Measurements from ENCODE around the gene ASAP3. TPM values are rescaled to one million over a fixed set of nuclear protein-coding genes. Genes with fewer than 3 reads are reported as not detected.

ASAP3 gene
- total and polyA plus RNA-seq, 2 experiments from 2014 or later, result 28.0 to 98.2 TPM

- TF ChIP-seq, protein P1, sequence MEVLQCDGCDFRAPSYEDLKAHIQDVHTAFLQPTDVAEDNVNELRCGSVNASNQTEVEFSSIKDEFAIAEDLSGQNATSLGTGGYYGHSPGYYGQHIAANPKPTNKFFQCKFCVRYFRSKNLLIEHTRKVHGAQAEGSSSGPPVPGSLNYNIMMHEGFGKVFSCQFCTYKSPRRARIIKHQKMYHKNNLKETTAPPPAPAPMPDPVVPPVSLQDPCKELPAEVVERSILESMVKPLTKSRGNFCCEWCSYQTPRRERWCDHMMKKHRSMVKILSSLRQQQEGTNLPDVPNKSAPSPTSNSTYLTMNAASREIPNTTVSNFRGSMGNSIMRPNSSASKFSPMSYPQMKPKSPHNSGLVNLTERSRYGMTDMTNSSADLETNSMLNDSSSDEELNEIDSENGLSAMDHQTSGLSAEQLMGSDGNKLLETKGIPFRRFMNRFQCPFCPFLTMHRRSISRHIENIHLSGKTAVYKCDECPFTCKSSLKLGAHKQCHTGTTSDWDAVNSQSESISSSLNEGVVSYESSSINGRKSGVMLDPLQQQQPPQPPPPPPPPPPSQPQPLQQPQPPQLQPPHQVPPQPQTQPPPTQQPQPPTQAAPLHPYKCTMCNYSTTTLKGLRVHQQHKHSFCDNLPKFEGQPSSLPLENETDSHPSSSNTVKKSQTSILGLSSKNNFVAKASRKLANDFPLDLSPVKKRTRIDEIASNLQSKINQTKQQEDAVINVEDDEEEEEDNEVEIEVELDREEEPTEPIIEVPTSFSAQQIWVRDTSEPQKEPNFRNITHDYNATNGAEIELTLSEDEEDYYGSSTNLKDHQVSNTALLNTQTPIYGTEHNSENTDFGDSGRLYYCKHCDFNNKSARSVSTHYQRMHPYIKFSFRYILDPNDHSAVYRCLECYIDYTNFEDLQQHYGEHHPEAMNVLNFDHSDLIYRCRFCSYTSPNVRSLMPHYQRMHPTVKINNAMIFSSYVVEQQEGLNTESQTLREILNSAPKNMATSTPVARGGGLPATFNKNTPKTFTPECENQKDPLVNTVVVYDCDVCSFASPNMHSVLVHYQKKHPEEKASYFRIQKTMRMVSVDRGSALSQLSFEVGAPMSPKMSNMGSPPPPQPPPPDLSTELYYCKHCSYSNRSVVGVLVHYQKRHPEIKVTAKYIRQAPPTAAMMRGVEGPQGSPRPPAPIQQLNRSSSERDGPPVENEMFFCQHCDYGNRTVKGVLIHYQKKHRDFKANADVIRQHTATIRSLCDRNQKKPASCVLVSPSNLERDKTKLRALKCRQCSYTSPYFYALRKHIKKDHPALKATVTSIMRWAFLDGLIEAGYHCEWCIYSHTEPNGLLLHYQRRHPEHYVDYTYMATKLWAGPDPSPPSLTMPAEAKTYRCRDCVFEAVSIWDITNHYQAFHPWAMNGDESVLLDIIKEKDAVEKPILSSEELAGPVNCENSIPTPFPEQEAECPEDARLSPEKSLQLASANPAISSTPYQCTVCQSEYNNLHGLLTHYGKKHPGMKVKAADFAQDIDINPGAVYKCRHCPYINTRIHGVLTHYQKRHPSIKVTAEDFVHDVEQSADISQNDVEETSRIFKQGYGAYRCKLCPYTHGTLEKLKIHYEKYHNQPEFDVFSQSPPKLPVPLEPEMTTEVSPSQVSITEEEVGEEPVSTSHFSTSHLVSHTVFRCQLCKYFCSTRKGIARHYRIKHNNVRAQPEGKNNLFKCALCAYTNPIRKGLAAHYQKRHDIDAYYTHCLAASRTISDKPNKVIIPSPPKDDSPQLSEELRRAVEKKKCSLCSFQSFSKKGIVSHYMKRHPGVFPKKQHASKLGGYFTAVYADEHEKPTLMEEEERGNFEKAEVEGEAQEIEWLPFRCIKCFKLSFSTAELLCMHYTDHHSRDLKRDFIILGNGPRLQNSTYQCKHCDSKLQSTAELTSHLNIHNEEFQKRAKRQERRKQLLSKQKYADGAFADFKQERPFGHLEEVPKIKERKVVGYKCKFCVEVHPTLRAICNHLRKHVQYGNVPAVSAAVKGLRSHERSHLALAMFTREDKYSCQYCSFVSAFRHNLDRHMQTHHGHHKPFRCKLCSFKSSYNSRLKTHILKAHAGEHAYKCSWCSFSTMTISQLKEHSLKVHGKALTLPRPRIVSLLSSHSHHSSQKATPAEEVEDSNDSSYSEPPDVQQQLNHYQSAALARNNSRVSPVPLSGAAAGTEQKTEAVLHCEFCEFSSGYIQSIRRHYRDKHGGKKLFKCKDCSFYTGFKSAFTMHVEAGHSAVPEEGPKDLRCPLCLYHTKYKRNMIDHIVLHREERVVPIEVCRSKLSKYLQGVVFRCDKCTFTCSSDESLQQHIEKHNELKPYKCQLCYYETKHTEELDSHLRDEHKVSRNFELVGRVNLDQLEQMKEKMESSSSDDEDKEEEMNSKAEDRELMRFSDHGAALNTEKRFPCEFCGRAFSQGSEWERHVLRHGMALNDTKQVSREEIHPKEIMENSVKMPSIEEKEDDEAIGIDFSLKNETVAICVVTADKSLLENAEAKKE (CRISPR knock-in tag; IDR thresholded peaks at IDR 0.05), result no peak
- TF ChIP-seq EZH2phosphoT487 (IDR thresholded peaks at IDR 0.05; ENCODE audit: unreplicated experiment) (no peak), CREB1 (CRISPR knock-in tag; IDR thresholded peaks at IDR 0.05; ENCODE audit: low read depth) (no peak), STAT1 (IDR thresholded peaks at IDR 0.05; ENCODE audit: unreplicated experiment) (no peak), EZH2 (IDR thresholded peaks at IDR 0.05; ENCODE audit: low read depth, unreplicated experiment) (no peak)
- TF ChIP-seq, protein P2, sequence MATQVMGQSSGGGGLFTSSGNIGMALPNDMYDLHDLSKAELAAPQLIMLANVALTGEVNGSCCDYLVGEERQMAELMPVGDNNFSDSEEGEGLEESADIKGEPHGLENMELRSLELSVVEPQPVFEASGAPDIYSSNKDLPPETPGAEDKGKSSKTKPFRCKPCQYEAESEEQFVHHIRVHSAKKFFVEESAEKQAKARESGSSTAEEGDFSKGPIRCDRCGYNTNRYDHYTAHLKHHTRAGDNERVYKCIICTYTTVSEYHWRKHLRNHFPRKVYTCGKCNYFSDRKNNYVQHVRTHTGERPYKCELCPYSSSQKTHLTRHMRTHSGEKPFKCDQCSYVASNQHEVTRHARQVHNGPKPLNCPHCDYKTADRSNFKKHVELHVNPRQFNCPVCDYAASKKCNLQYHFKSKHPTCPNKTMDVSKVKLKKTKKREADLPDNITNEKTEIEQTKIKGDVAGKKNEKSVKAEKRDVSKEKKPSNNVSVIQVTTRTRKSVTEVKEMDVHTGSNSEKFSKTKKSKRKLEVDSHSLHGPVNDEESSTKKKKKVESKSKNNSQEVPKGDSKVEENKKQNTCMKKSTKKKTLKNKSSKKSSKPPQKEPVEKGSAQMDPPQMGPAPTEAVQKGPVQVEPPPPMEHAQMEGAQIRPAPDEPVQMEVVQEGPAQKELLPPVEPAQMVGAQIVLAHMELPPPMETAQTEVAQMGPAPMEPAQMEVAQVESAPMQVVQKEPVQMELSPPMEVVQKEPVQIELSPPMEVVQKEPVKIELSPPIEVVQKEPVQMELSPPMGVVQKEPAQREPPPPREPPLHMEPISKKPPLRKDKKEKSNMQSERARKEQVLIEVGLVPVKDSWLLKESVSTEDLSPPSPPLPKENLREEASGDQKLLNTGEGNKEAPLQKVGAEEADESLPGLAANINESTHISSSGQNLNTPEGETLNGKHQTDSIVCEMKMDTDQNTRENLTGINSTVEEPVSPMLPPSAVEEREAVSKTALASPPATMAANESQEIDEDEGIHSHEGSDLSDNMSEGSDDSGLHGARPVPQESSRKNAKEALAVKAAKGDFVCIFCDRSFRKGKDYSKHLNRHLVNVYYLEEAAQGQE (IDR thresholded peaks at IDR 0.05; ENCODE audit: unreplicated experiment), result no peak
Measured at GRCh38 chr1:23459338-23459757, 24.6 kb downstream of the ASAP3 start (continued).
